EH (cell line): ENCODE data around the gene CFAP157.

Source experiments
- DNase-seq: peaks from one replicate; pipeline ENCODE4 v3.0.0-alpha.2; 2015; ENCODE audit warnings: low read depth

Gene CFAP157

DNA sequence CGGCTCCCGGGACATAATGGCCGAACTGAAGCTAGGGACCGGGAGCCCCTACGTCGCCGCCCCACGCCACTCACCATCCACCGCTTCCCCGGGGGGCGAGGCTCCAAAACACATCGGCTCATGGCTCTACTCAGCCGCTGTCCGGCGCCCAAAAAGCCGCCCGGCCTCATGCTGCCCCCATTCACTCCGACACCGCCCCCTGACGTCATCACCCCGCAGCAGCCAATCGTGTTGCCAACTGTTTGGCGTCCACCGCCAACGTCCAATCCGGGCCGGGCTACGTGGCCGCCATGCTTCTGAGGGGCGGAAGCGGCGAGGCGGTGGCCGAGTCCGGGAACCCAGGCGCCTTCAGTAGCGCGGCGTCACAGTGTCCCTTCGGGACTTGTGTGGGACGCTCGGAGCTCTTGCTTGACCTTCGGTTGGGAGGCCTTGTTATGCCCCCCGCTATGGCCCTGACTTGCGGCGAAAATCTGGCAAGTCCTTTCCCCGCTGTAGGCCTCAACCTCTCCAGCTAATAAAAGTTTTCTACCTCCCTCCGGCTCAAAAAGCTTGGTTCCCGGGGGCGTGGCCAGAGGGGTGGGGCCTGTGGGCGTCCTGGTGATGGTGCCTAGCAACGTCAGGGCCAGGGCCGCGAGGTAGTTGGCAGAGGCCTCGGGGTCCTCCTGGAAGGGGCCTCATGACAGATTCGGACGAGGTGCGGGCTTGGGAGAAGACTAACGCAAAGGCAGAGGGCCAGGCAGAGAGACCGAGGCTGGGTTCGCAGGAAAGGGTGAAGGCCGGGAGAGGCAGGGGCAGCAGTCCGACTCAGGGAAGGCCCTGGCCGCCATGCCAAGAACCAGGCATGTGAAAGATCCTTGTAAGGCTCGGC lies 8.9 kb downstream of the CFAP157 start, which contains the start of the genes PTRH1 and TTC16:
Gene PTRH1, minus strand, starts transcription at position 194 of the 868 bp plus-strand sequence. Its CDS starts 24 bp downstream, at position 170.
Gene TTC16, plus strand, starts transcription at position 610 of the 868 bp plus-strand sequence. Its CDS starts 67 bp downstream, at position 677.
- DNase-seq: peak; percentile 96

DNA sequence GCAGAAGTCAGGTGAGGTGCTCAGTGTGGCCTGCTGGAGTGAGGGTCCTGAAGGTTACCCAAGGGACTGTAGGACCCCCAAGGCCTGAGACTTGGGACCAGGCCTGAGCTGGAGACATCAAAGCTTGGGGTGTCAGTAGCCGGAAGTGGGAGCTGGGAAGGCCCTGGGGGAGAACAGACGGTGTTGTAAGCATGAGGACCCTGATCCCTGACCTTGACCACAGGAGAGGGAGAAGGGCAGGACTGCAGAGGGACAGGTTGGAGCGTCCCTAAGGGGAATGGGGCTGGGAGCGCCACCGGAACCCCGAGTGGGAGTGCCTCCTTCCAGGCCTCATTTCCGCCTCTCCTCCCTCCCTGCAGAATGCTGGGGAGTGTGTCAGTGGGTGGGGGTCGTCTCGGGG lies 9.6 kb downstream of the CFAP157 start:
- no peak for DNase-seq

DNA sequence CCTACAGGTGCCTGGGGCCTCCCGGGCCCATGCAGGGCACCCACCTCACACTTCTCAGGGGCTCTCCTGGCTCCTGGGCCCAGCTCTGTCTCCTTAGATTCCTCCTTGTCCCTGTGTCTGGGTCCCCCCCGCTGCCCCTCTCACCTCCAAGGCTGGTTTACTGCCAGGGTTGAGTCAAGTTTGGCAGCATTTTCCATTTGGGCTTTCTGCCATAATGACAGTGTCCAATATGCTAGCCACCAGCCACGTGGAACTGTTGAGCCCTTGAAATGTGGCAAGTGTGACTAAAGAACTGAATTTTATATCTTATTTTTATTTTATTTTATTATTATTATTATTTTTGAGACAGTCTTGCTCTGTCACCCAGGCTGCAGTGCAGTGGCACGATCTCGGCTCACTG lies 11.0 kb downstream of the CFAP157 start:
- no peak for DNase-seq

DNA sequence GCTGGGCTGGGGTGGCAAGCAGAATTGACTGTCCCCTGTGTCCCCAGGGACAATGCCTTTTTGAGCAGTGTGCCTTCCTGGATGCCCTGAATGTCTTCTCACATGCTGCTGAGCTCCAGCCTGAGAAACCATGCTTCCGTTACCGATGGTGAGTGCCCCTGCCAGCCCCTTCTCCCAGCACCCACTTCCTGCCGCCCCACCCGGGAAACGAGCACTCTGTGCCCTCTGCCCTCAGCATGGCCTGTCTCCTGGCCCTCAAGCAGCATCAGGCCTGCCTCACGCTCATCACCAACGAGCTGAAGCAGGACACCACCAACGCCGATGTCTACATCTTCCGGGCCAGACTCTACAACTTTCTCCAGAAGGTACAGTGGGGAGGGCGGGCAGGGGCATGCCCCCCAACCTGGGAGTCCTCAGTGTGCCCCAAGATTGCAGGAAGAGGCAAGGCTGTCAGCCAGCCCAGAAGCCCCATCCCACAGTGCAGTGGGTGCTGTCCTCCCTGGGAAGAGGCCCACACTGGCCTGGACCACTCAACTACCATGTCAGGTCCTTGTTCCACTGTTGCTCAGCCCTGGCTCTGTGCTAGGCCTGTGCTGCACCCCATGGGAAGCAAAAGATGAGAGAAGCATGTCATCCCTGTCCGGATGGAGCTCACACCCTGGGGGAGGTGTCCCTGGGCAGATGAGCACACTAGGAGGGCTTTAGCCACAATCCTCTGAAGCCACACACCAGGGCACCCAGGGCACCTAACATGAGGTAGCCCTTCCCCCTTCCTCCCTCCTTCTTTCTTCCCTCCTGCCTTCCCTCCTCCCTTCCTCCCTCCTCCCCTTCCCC lies 13.5 kb downstream of the CFAP157 start:
- DNase-seq: no peak

DNA sequence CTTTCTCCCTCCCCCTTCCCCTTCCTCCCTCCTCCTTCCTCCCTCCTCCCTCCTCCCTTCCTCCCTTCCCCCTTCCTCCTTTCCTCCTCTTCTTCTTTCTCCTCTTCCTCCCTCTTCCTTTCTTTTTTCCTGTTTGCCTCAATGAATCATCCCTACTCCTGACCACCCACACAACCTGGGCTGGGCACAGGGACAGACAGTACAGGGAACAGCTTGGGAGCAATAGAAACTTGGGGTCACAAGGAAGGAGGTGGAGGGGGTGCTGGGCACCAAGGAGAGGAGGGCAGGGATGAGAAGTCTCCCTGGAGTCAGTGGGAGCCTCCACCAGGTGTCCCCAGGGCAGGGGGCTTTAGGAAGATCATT lies 14.1 kb downstream of the CFAP157 start:
- no peak for DNase-seq

DNA sequence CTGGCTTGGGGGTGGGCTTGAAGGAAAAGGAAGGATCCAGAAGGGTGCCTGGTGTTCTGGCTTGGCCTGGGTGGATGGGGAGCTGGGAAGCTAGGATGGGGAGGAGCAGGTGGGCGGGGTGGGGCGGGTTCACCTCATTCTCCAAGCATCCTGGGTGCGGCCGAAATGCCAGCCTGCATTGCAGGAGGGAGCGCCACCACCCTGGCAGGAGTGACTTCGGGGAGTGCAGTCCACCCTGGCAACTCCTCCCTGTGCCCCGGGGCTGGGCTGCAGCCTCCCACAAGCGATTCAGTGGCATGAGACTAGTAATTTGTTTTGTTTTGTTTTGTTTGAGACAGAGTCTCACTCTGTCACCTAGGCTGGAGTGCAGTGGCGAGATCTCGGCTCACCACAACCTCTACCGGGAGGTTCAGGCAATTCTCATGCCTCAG lies 14.6 kb downstream of the CFAP157 start:
- no peak for DNase-seq

DNA sequence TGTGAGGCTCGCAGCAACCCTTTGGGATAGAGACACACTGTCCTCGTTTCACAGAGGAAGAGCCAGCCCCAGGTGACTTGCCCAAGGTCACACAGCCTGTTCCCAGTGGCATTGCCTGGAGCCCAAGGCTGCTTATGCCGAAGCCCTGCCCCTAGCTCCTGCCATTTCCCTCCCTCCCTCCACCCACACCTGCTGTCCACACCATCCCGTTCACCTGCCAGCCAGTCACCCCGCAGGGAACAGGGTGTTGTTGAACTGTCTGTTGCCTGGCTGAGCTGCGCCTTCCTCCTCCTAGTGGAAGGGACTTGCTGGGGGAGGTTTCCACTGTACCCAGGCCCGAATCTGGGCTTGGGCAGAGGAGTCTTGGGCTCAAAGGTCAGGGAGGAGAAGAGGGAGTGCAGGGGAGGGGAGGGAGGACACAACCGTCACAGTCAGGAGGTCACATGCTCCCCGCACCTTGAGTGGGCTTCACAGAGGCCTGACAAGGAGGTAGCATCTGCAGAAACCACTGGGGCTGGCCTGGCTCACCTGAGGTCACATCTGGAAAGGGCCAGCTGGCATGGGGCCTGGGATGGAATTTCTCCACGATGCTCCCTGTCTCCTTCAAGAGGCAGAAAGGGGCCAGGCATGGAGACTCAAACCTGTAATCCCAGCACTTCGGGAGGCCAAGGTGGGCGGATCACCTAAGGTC lies 15.4 kb downstream of the CFAP157 start:
- no peak for DNase-seq

DNA sequence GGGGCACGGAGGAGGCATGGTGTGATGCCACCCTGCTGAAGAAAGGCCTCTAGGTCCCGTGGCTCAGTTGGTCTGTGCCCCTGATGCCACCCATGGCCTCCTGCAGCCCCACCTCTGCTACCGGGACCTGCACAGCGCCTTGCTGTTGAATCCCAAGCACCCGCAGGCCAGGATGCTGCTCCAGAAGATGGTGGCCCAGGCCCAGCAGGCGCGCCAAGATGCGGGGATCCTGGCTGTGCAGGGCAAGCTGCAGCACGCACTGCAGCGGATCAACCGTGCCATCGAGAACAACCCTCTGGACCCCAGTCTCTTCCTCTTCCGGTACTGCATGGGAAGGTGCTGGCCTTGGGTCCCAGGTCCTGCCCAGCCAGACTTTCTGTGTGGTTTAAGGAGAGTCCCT lies 16.2 kb downstream of the CFAP157 start:
- DNase-seq: no peak

DNA sequence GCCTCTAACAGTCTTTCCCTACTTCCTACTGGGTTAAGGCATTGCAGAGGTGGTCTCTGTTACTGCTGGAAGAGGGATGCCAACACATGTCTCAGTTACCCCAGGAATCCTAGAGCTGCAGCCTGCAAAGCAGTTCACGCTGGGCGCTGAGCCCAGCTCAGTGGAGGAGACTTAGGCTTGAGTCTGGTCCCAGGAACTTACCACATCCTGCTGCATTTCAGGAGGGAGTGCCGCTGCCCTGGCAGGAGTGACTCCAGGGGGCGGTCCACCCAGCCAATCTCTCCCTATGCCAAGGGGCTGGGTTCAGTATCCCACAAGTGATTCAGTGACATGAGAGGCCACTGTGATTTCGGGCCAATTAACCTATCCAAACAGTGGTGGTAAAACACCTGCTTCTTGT lies 16.7 kb downstream of the CFAP157 start:
- peak; percentile 87 for DNase-seq

DNA sequence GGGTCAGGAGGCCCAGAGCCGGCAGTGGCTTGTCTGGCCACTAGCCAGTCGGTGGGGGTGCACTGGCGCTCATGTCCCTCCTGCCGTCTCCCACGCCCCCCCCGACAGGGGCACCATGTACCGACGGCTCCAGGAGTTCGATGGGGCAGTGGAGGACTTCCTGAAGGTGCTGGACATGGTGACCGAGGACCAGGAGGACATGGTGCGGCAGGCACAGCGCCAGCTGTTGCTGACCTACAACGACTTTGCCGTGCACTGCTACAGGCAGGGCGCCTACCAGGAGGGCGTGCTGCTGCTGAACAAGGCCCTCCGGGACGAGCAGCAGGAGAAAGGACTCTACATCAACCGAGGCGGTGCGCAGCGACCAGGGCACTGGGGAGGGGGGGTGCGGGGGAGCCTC lies 17.2 kb downstream of the CFAP157 start:
- no peak for DNase-seq

DNA sequence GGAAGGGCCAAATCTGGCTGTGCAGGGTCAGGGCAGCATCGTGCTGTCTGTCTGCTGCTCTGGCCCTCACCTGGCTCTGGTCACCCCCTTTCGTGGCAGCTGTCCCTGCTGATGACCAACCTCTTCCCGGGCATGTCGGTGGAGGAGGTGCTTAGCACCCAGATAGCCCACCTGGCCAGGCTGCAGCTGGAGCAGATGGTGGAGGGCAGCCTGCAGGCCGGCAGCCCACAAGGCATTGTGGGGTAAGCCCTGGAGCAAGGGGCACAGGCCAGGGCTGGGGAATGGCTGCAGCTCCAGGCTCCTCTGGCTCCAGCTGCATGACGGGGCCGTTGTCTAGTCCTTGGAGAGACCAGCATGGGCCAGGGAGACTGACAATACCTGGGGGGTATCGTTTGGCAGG lies 20.1 kb downstream of the CFAP157 start:
- DNase-seq: no peak

DNA sequence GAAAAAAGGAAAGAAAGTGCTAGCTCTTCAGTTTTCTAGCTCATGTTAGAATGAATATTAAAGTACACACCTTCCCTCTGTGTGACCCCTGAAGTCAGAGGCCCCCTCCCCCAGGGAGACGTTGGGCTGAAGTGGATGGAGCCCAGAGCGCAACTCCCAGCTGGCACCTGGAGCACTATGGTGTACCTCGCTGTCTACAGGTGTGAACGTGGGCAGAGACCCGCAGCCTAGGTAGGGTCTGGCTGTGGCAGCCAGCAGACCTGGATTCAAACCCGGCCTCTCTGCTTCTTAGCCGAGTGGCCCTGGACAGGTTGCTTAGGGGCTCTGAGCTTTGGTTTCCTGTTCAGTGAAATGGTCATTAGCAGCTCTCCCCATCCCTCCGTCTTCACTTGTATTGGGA lies 22.0 kb downstream of the CFAP157 start:
- no peak for DNase-seq

DNA sequence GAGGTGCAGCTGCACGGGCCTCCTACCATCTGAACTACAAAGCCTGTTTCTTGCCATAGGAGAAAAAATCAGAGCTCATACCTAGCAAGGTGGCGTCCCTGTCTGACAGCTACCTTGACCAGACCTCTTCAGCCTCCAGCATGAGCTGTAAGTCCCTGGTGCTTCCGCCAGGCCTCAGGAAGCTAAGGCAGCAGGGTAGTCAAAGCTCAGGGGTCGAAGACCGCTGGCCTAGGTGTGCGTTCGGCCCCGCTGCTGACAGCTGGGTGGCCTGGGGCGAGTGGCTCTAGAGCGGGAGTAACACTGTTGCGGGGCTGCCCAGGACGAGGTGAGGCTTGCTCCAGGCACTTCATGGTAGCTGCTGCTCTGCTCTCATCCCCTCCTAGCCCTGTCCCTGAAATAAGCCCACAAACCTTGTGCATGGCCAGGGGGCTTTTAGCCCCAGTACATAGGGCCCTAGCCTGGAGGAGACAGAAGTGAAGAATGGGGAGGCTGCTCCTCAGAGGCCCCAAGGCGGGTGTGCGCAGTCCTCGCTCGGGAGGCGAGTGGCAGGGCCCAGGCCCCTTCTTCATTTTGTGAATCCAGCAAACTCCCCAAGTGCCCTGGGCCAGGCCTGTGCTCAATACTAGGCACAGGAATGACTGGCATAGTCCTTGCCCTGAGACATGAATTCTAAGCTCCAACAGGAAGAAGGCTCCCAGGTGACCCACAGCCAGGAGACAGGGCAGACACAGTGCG lies 22.9 kb downstream of the CFAP157 start:
- DNase-seq: no peak

DNA sequence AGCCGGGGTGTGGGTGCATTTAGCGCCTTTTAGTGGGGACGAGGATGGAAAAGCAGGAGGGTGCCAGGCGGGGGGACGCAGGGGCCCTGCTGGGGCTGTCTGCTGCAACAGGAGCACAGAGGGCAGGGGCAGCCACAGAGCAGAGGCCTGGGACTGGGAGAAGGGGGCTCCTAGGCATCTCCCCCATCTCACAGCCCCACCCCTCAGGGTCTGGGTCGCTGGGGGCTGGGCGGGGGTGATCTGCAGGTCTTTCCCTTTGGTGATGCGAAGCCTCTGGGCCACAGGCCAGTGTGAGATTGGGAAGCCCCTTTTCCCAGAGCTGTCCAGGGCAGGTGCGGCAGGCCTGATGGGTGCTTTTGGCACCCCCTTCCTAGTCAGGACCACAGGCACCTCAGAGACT lies 23.5 kb downstream of the CFAP157 start:
- no peak for DNase-seq

DNA sequence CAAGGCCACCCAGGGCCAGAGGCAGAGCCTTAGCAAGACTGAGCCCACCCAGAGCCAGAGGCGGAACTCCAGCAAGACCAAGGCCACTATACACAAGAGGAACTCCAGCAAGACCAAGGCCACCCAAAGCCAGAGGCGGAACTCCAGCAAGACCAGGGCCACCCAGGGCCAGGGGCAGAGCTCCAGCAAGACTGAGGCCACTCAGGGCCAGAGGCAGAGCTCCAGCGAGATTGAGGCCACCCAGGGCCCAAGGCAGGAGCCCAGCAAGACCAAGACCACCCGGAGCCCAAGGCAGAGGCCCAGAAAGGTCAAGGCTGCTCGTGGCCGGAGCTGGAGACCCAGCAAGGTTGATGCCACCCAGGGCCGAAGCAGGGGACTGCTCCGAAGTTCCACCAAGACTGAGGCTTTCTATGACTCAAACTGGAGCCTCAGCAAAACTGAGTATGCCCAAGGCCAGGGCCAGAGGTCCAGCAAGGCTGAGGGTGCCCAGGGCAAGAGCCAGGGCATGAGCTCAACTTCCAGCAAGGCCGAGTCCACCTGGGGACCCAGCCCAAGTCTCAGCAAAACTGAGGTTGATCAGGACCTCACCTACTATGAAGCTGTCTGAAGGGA lies 24.1 kb downstream of the CFAP157 start:
- DNase-seq: no peak

DNA sequence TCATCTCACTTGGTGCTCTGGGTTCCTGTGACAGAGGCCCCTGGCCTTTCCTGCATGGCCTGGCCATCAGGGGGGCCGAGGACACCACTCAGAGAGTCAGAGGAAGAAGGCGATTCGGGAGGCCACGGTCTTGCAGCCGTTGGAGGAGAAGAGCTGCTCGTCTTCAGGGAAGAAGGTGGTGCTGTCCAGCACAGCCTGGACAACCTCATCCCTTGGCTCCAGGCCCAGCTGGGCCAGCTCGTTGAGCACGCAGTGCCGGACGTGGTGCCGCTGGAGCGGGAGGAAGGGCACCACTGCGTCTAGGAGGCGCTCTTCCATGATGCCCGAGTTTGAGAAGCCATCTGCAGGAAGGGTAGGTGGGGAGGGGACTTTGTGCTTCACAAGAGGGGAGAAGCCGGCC lies 25.1 kb downstream of the CFAP157 start:
- no peak for DNase-seq

DNA sequence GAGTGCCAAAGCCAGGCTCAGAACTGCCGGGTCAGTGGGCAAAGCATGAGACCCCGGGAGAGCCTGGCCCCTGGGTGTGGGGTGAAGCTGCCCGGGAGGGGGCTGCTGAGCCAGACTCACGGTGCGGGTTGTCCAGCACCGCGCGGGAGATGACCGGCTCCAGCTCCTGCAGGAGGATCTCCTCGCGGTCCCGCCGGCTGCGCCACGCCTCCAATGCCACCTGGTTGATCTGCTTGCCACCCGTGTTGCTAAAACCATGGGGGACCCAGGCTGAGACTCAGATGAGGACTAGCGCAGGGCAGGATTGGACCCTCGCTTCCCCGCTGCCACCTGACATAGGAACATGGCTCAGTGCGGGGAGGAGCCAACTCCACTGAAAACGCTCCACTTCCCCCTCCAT lies 25.7 kb downstream of the CFAP157 start:
- no peak for DNase-seq

DNA sequence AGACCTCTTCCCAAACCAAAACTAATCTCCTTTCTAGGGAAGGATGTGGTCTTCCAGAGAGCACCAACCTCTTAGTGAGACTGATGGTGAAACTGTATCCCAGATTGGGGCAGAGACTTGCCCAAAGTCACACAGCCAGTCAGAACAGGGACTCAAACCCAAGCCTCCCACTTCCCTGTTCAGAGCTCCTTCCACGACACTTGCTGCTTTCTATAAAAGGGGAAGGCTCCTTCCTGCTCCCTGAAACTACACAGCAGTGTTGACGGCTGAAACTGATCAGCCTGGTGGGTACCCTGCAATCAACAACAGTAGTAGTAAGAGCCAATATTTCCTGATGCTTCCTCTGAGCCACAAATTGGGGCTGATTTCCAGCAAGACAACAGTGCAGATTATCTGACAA lies 26.8 kb downstream of the CFAP157 start:
- no peak for DNase-seq

DNA sequence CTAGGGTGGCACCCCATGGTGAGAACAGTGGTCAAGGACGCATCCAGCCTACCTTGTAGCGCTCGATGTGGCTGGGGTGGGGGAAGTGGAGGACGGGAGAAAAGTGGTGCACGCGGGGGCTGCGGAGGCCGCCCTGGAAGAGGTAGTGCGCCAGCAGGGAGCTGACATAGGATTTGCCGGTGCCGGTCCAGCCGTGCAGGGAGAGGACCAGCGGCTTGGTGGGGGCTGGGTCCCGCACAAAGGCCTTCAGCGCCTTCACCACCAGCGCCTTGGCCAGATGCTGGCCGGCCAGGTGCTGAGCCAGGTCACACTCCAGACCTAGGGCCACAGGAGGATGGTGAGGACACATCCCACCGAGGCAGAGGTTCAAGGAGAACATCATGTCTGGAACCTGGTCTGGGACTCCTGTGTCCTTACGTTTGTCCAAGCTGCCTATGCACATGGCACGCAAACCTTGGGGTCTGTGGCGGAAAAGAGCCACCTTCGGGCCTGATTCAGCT lies 27.5 kb downstream of the CFAP157 start:
- no peak for DNase-seq

DNA sequence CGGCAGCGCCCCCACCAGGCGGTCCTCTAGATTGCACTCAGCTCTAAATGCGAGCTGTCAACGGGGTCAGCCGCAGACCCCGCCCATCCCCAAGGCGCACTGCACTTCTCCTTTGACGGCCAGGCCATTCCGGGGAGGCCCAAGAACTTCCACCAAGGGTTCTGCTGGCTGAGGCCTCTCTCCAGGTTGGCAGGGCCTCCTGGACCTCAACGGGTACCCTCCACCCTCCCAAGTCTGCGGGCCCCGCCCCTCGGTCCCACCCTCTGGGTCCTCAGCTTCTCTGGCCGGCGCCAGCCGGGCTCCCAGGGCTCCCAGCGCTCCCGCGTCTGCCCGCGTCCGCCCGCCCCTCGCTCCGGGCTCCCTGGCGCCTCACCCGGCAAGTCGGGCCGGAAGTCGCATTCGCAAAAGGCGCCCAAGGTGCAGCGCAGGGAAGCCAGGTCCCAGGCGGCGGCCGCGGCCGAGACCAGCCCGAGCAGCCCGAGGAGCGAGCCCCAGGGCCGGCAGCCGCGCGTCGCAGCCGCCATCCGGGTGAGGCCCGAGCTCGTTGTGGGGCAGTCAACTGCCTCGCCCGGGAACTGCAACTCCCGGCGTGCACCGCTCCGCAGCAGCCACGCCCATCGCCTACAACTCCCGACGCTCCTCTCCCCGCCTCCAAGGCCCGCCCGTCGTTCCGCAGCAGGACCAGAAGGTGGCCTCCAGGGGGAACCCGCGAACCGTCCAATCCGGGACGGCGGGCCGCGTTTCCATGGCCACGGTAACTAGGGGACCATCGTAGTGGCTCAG lies 28.1 kb downstream of the CFAP157 start, which contains the start of gene TOR2A:
Gene TOR2A, minus strand, starts transcription at position 548 of the 783 bp plus-strand sequence. Its CDS starts 24 bp downstream, at position 524.
- peak; percentile 96 for DNase-seq
